Thyroid gland (tissue), 4 donors: ENCODE measurements around the gene TMEM61. TPM values are rescaled to one million over a fixed set of nuclear protein-coding genes. Genes with fewer than 3 reads are reported as not detected.

ENCODE experiments used
- DNase-seq, 2 donors: peaks; one replicate each; pipeline ENCODE4 v3.0.0-alpha.2; 2019
- H3K27ac ChIP-seq, 3 donors: fragments of 200-600 bp; sonication (generic); 1 replicate in 2 of 3; 2 replicates in 1 of 3; pipeline ENCODE4 v1.5.1; 2016 to 2019; ENCODE audit warnings: mild to moderate bottlenecking in 1 of 3, moderate library complexity in 1 of 3
- H3K27me3 ChIP-seq: fragments of 200-600 bp; sonication (generic); one replicate; pipeline ENCODE4 v1.5.1; 2019
- H3K36me3 ChIP-seq, 2 donors: fragments of 200-600 bp; sonication (generic); one replicate each; pipeline ENCODE4 v1.5.1; 2016 to 2019
- H3K4me1 ChIP-seq, 2 donors: fragments of 200-600 bp; sonication (generic); one replicate each; pipeline ENCODE4 v1.5.1; 2017 to 2019
- H3K4me3 ChIP-seq, 3 donors: fragments of 200-600 bp; sonication (generic); replicated peaks in 1 of 3; 1 replicate in 2 of 3; 2 replicates in 1 of 3; pipeline ENCODE4 v1.5.1; 2016; ENCODE audit warnings: mild to moderate bottlenecking in 1 of 3
- H3K9me3 ChIP-seq: fragments of 200-600 bp; sonication (generic); one replicate; pipeline ENCODE4 v1.5.1; 2017
- CTCF ChIP-seq, 6 experiments: fragments of 200-600 bp in 3 of 6; fragments of 450-650 bp in 3 of 6; sonication (generic) in 3 of 6; IDR thresholded peaks; one replicate each; pipeline ENCODE4 v1.5.1; 2016 to 2019; ENCODE audit warnings: antibody characterized with exemption in 6 of 6, mild to moderate bottlenecking in 2 of 6, inconsistent platforms in 1 of 6, moderate library complexity in 1 of 6
- POLR2A ChIP-seq, 2 donors: fragments of 450-650 bp; IDR thresholded peaks; one replicate each; pipeline ENCODE4 v1.6.1; 2017; ENCODE audit warnings: antibody characterized with exemption in 2 of 2, mild to moderate bottlenecking in 2 of 2, moderate library complexity in 1 of 2
- WGBS, 2 donors: methylation state at CpG; one replicate each; pipeline ENCODE4 v1.1.5; 2017; 5-methylcytosine and 5-hydroxymethylcytosine counted together
- intact Hi-C: fragments of 100-400 bp; cut with DNase I; formaldehyde crosslinking; loops from one replicate; pipeline ENCODE4 v1.15.1; 2023
- total RNA-seq, 4 donors: library from RNA; depleted of rRNA; stranded (reverse); fragments of >200 nt; gene quantifications; one replicate each; pipeline ENCODE4 v1.2.3, GENCODE V29; 2016

The TMEM61 gene
- total RNA-seq, 4 donors from 2014 or later = 0.45 TPM; not detected in 3

- no peak overlapping the region for H3K27ac ChIP-seq
- H3K4me1 ChIP-seq = peaks cover 0 to 12% of the 10 kb centered on the region in 2 donors
- WGBS, 2 donors = 92 to 96% methylated on average over 4 of the region's 4 CpGs
- H3K4me3 ChIP-seq = no peak overlapping the region
- no peak for DNase-seq
- H3K36me3 ChIP-seq = no peaks in the 10 kb centered on the region
- intact Hi-C loops = loop anchor here (2.0 kb wide), 1 partner anchor 45 kb away; no protein-coding TSS in a partner anchor
- TF ChIP-seq POLR2A (IDR thresholded peaks at IDR 0.05) (no peak), CTCF (IDR thresholded peaks at IDR 0.05) (no peak)
- no peaks in the 10 kb centered on the region for H3K9me3 ChIP-seq
- no peaks in the 10 kb centered on the region for H3K27me3 ChIP-seq
These were observed 28.6 kb upstream of the TMEM61 start for GRCh38 chr1:54951810-54952226.

- intact Hi-C loops = no loop called here
- 74 to 90% methylated on average over 4 of the region's 4 CpGs for WGBS, 2 donors
- Histone ChIP-seq H3K4me3 (no peak overlapping the region), H3K27ac (no peak overlapping the region), H3K9me3 (no peaks in the 10 kb centered on the region), H3K27me3 (no peaks in the 10 kb centered on the region), H3K4me1 (peaks cover 0 to 12% of the 10 kb centered on the region in 2 donors), H3K36me3 (no peaks in the 10 kb centered on the region)
- DNase-seq = no peak
- TF ChIP-seq POLR2A (IDR thresholded peaks at IDR 0.05) (no peak), CTCF (IDR thresholded peaks at IDR 0.05) (no peak)
These were observed 27.3 kb upstream of the TMEM61 start for GRCh38 chr1:54952950-54953718.

GRCh38 chr1:54953846-54954245, 26.6 kb upstream of the TMEM61 start:
- H3K27ac ChIP-seq = no peak overlapping the region
- no peak for DNase-seq
- H3K27me3 ChIP-seq = no peaks in the 10 kb centered on the region
- no peak overlapping the region for H3K4me3 ChIP-seq
- 67 to 93% methylated on average over 3 of the region's 3 CpGs for WGBS, 2 donors
- intact Hi-C loops = no loop called here
- peaks cover 0 to 12% of the 10 kb centered on the region in 2 donors for H3K4me1 ChIP-seq
- TF ChIP-seq POLR2A (IDR thresholded peaks at IDR 0.05) = no peak
- TF ChIP-seq CTCF (IDR thresholded peaks at IDR 0.05) = no peak
- no peaks in the 10 kb centered on the region for H3K36me3 ChIP-seq
- H3K9me3 ChIP-seq = no peaks in the 10 kb centered on the region

- no peak overlapping the region for H3K4me3 ChIP-seq
- DNase-seq = no peak
- no peaks in the 10 kb centered on the region for H3K36me3 ChIP-seq
- WGBS, 2 donors = 76 to 88% methylated on average over 1 of the region's 1 CpG
- peaks cover 0 to 10% of the 10 kb centered on the region in 2 donors for H3K4me1 ChIP-seq
- H3K27ac ChIP-seq = no peak overlapping the region
- intact Hi-C loops = no loop called here
- no peak for TF ChIP-seq POLR2A (IDR thresholded peaks at IDR 0.05)
- no peak for TF ChIP-seq CTCF (IDR thresholded peaks at IDR 0.05)
- no peaks in the 10 kb centered on the region for H3K9me3 ChIP-seq
- no peaks in the 10 kb centered on the region for H3K27me3 ChIP-seq
These were observed 25.1 kb upstream of the TMEM61 start for GRCh38 chr1:54955359-54955758.

DNA sequence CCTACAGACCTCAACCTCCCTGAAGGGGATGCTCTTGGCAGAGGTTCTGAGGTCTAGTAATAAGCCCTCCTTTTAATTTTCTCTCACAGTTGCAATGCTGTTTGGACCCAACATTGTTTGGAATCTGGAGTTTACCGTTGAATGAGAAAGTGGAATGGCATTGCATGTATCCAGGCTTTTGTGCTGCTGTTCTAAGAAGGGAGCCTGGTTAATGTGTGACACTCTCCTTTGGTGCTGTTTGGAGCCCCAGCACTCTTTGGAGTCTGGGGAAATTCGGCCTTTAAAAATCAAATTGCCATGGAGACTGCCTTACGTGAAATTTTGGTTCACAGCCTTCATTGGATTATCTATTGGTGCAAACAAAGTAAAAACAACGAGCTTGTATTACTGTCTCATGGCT, 23.7 kb upstream of the TMEM61 start:
- intact Hi-C loops = no loop called here
- WGBS, 2 donors = 80 to 91% methylated on average over 4 of the region's 4 CpGs
- no peaks in the 10 kb centered on the region for H3K4me1 ChIP-seq
- H3K36me3 ChIP-seq = no peaks in the 10 kb centered on the region
- no peak for DNase-seq
- H3K9me3 ChIP-seq = no peaks in the 10 kb centered on the region
- no peak for TF ChIP-seq CTCF (IDR thresholded peaks at IDR 0.05)
- no peak for TF ChIP-seq POLR2A (IDR thresholded peaks at IDR 0.05)
- H3K4me3 ChIP-seq = no peak overlapping the region
- H3K27ac ChIP-seq = no peak overlapping the region
- no peaks in the 10 kb centered on the region for H3K27me3 ChIP-seq
